Endodermal cell (in vitro differentiated cells): Measurements from ENCODE around the gene TULP1. TPM values are rescaled to one million over a fixed set of nuclear protein-coding genes. Genes with fewer than 3 reads are reported as not detected.

ENCODE experiments used
- DNase-seq: peaks from one replicate; pipeline ENCODE4 v3.0.0-alpha.2; 2017
- H3K27ac ChIP-seq: 2 replicates; pipeline ENCODE4 v1.5.1; 2013; ENCODE audit warnings: mild to moderate bottlenecking, low read depth, low read length, moderate library complexity
- H3K27me3 ChIP-seq: 2 replicates; pipeline ENCODE4 v1.6.1; 2013; ENCODE audit warnings: mild to moderate bottlenecking, low read length, moderate library complexity; ENCODE audit not compliant: insufficient read depth, control insufficient read depth, poor library complexity, severe bottlenecking
- H3K36me3 ChIP-seq: 2 replicates; pipeline ENCODE4 v1.7.0; 2013; ENCODE audit warnings: mild to moderate bottlenecking, low read length, moderate library complexity; ENCODE audit not compliant: control insufficient read depth, insufficient read depth
- H3K4me1 ChIP-seq: one replicate; pipeline ENCODE4 v1.7.0; 2013; ENCODE audit warnings: low read length; ENCODE audit not compliant: control insufficient read depth, insufficient read depth
- H3K4me3 ChIP-seq: 2 replicates; pipeline ENCODE4 v1.5.1; 2013; ENCODE audit warnings: mild to moderate bottlenecking, low read length, moderate library complexity
- H3K9ac ChIP-seq: 2 replicates; pipeline ENCODE4 v1.6.1; 2013; ENCODE audit warnings: mild to moderate bottlenecking, low read length, moderate library complexity; ENCODE audit not compliant: poor library complexity, severe bottlenecking; ENCODE audit errors: extremely low read depth
- H3K9me3 ChIP-seq: 2 replicates; pipeline ENCODE4 v1.6.1; 2013; ENCODE audit warnings: mild to moderate bottlenecking, low read length, moderate library complexity; ENCODE audit not compliant: control insufficient read depth
- H3K27ac Mint-ChIP-seq: 2 replicates; pipeline ENCODE4 v1.8.0; 2020; ENCODE audit warnings: mixed read lengths
- H3K27me3 Mint-ChIP-seq: 2 replicates; pipeline ENCODE4 v1.8.0; 2021; ENCODE audit warnings: mild to moderate bottlenecking, mixed read lengths; ENCODE audit not compliant: insufficient read depth
- H3K36me3 Mint-ChIP-seq: 2 replicates; pipeline ENCODE4 v1.8.0; 2020; ENCODE audit warnings: low read depth, mixed read lengths
- H3K4me1 Mint-ChIP-seq: 2 replicates; pipeline ENCODE4 v1.8.0; 2020; ENCODE audit warnings: mixed read lengths
- H3K4me3 Mint-ChIP-seq: 2 replicates; pipeline ENCODE4 v1.8.0; 2020; ENCODE audit warnings: mild to moderate bottlenecking, moderate library complexity, mixed read lengths
- H3K9me3 Mint-ChIP-seq: 2 replicates; pipeline ENCODE4 v1.8.0; 2020; ENCODE audit warnings: mild to moderate bottlenecking, mixed read lengths
- WGBS, 2 experiments: methylation state at CpG; one replicate each; pipeline versions ENCODE4 v1.1.5 to v1.1.7; 2013; ENCODE audit warnings: missing lambda C conversion rate in 2 of 2, mixed read lengths in 1 of 2; ENCODE audit not compliant: insufficient coverage in 1 of 2, insufficient read length in 1 of 2; 5-methylcytosine and 5-hydroxymethylcytosine counted together
- total RNA-seq, 2 donors: library from RNA; stranded (reverse); fragmentation: NEBNext Ultra II Directional in 1 of 2; extraction: Animal tissue kit (Norgen Biotek cat#: 25700) in 1 of 2; gene quantifications; 2 replicates in 1 of 2; 3 replicates in 1 of 2; pipeline ENCODE4 v1.2.1, GENCODE V29; 2021
- TF ChIP-seq, protein P1 (sequence below): fragments of 200-600 bp; sonication (generic); conservative IDR thresholded peaks from 2 replicates; pipeline ENCODE4 v1.5.0; 2021; ENCODE audit warnings: antibody characterized with exemption, mild to moderate bottlenecking

The TULP1 gene
- total RNA-seq, 2 donors from 2014 or later = 0.29 to 4.0 TPM

DNA sequence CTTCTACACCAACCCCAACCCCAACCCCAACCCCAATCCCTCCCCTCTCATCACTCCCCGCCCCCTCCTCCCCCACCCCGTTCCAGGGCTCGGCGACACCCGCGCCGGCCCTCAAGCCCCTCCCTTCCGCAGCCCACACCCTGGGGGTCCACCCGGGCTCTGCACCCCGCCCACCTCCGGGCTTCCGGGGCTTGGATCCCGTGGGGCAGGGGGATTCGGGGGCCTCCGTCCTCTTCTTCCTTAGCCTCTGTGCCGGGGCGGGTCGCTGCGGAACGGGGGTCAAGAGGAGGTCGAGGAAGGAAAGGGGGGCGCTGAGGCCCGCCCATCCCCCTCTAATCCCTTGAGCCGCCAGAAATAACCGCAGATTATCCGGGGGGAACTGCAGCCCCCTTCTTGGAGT lies 690 bp downstream of the TULP1 start:
- H3K27me3 Mint-ChIP-seq = peaks cover 12% of the 10 kb centered on the region
- no peak overlapping the region for H3K4me3 Mint-ChIP-seq
- TF ChIP-seq, protein P1, sequence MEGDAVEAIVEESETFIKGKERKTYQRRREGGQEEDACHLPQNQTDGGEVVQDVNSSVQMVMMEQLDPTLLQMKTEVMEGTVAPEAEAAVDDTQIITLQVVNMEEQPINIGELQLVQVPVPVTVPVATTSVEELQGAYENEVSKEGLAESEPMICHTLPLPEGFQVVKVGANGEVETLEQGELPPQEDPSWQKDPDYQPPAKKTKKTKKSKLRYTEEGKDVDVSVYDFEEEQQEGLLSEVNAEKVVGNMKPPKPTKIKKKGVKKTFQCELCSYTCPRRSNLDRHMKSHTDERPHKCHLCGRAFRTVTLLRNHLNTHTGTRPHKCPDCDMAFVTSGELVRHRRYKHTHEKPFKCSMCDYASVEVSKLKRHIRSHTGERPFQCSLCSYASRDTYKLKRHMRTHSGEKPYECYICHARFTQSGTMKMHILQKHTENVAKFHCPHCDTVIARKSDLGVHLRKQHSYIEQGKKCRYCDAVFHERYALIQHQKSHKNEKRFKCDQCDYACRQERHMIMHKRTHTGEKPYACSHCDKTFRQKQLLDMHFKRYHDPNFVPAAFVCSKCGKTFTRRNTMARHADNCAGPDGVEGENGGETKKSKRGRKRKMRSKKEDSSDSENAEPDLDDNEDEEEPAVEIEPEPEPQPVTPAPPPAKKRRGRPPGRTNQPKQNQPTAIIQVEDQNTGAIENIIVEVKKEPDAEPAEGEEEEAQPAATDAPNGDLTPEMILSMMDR = no peak
- no peak overlapping the region for H3K27ac Mint-ChIP-seq
- 63 to 84% methylated on average over 12 to 24 of the region's 26 CpGs for WGBS, 2 experiments
- no peaks in the 10 kb centered on the region for H3K9me3 Mint-ChIP-seq
- Histone ChIP-seq H3K27me3 (no peaks in the 10 kb centered on the region), H3K9ac (no peak overlapping the region), H3K4me1 (no peaks in the 10 kb centered on the region), H3K27ac (no peak overlapping the region), H3K9me3 (no peaks in the 10 kb centered on the region), H3K4me3 (no peak overlapping the region), H3K36me3 (no peaks in the 10 kb centered on the region)
- no peaks in the 10 kb centered on the region for H3K4me1 Mint-ChIP-seq
- no peaks in the 10 kb centered on the region for H3K36me3 Mint-ChIP-seq
- DNase-seq = no peak

DNA sequence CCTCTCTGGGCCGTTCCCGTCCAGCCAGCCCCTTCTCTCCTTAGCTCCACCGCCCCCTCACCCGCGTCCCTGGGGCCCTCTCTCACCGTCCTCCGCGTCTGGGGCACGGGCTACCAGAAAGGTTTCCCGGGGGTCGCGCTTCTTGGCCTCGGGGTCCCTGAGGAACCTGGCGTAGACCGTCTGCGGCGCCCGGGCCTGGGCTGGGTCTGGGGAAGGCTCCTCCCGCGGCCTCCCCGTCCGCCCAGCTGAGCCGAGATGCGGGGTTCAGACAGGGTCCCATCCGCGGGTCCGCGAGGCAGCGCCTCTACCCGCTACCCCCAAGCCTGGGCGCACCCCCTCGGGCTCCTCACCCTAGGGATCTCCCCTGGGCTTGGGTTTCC lies 1.1 kb downstream of the TULP1 start:
- no peaks in the 10 kb centered on the region for H3K4me1 ChIP-seq
- H3K27ac Mint-ChIP-seq = no peak overlapping the region
- no peak overlapping the region for H3K4me3 ChIP-seq
- H3K4me1 Mint-ChIP-seq = no peaks in the 10 kb centered on the region
- H3K9me3 ChIP-seq = no peaks in the 10 kb centered on the region
- H3K9ac ChIP-seq = no peak overlapping the region
- H3K27me3 Mint-ChIP-seq = peaks cover 15% of the 10 kb centered on the region
- no peaks in the 10 kb centered on the region for H3K36me3 Mint-ChIP-seq
- H3K36me3 ChIP-seq = no peaks in the 10 kb centered on the region
- H3K27ac ChIP-seq = no peak overlapping the region
- no peak for DNase-seq
- TF ChIP-seq, protein P1 = no peak
- no peaks in the 10 kb centered on the region for H3K9me3 Mint-ChIP-seq
- 83 to 95% methylated on average over 16 to 32 of the region's 32 CpGs for whole genome bisulfite sequencing, 2 experiments
- H3K27me3 ChIP-seq = no peaks in the 10 kb centered on the region
- H3K4me3 Mint-ChIP-seq = no peak overlapping the region

DNA sequence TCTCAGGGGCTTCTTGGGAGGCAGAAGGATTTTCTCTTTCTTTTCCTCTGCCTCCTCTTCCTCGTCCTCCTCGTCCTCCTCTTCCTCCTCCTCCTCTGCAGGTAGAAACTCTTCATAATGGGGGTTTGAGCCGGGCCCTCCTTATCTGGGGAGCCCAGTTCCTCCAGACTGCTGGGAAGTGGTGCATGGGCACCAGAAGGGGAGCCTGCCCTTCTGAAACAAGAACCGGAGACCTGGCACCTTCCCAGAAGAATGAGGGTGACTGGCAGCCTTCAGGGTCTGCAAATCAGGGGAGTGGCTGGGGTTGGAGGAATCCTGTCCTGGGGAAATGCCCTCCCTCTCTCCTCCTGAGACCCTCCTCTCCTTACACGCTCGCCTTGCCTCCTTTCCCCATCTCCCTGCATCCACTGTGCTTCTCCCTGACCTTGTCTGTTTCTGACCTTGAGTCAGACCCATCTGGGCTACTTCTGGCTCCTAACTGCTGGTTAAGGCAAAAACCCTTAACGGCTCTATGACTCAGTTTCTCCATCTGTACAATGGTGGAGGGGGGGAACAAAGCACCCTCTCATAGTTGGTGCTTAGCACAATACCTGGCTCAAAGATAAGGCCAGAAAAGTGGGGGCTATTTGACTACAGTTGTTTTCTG lies 1.7 kb downstream of the TULP1 start:
- Mint-ChIP-seq H3K9me3 (no peaks in the 10 kb centered on the region), H3K4me3 (no peak overlapping the region), H3K27ac (no peak overlapping the region), H3K27me3 (peaks cover 20% of the 10 kb centered on the region), H3K4me1 (no peaks in the 10 kb centered on the region), H3K36me3 (no peaks in the 10 kb centered on the region)
- H3K27ac ChIP-seq = no peak overlapping the region
- no peaks in the 10 kb centered on the region for H3K4me1 ChIP-seq
- H3K27me3 ChIP-seq = no peaks in the 10 kb centered on the region
- no peaks in the 10 kb centered on the region for H3K9me3 ChIP-seq
- WGBS, 2 experiments = 83 to 86% methylated on average over 6 to 7 of the region's 7 CpGs
- TF ChIP-seq, protein P1 = no peak
- DNase-seq = no peak
- no peak overlapping the region for H3K9ac ChIP-seq
- no peaks in the 10 kb centered on the region for H3K36me3 ChIP-seq
- H3K4me3 ChIP-seq = no peak overlapping the region
